Astrocyte of the spinal cord (primary cell): ENCODE measurements around the gene FDXACB1.

Source experiments
- DNase-seq: peaks from one replicate; pipeline ENCODE4 v3.0.0; 2011; ENCODE audit warnings: low read depth, low spot score
- H3K4me3 ChIP-seq: 2 replicates; pipeline ENCODE4 v1.5.1; 2011; ENCODE audit warnings: low read depth, mild to moderate bottlenecking, low read length, moderate library complexity
- CTCF ChIP-seq: IDR thresholded peaks from 2 replicates; pipeline ENCODE4 v1.5.1; 2012; ENCODE audit warnings: low read depth, mild to moderate bottlenecking, low read length, inconsistent platforms
- in situ Hi-C: cut with HindIII; loops from 2 replicates; pipeline ENCODE4 v1.10.0; 2017; ENCODE audit warnings: low sequenced_read_pairs

Gene FDXACB1

GRCh38 chr11:111849631-111850030, 29.3 kb downstream of the FDXACB1 start:
- no peak for DNase-seq
- no peak for TF ChIP-seq CTCF
- in situ Hi-C loops = no loop called here
- no peak overlapping the region for H3K4me3 ChIP-seq

- DNase-seq = peak; percentile 62
- in situ Hi-C loops = no loop called here
- TF ChIP-seq CTCF = no peak
- H3K4me3 ChIP-seq = no peak overlapping the region
These were observed 32.3 kb downstream of the FDXACB1 start for GRCh38 chr11:111846636-111847035.

GRCh38 chr11:111846063-111846462, 32.9 kb downstream of the FDXACB1 start:
- no peak overlapping the region for H3K4me3 ChIP-seq
- peak; percentile 61 for DNase-seq
- TF ChIP-seq CTCF = no peak
- in situ Hi-C loops = no loop called here

- no peak for DNase-seq
- no peak overlapping the region for H3K4me3 ChIP-seq
- TF ChIP-seq CTCF = no peak
- in situ Hi-C loops = no loop called here
These were observed 33.5 kb downstream of the FDXACB1 start for GRCh38 chr11:111845276-111846028.

GRCh38 chr11:111843661-111844060, 35.3 kb downstream of the FDXACB1 start:
- no peak for DNase-seq
- no peak overlapping the region for H3K4me3 ChIP-seq
- in situ Hi-C loops = no loop called here
- TF ChIP-seq CTCF = no peak

- peak; percentile 94 for DNase-seq
- peak; percentile 77 for TF ChIP-seq CTCF
- in situ Hi-C loops = no loop called here
- H3K4me3 ChIP-seq = no peak overlapping the region
These were observed 37.5 kb downstream of the FDXACB1 start for GRCh38 chr11:111841370-111842053.
